Small intestine (tissue), 16 donors: ENCODE data around the gene CDC42EP4. TPM values are rescaled to one million over a fixed set of nuclear protein-coding genes. Genes with fewer than 3 reads are reported as not detected.

Experiments used
- DNase-seq, 2 donors: peaks; one replicate each; pipeline versions ENCODE4 v3.0.0 to v3.0.0-alpha.2; 2013
- FAIRE-seq: peaks from 2 replicates; lab custom pipeline; 2012; peaks lifted over from hg19 to GRCh38; lab: Jason Lieb, UNC
- H3K27ac ChIP-seq, 3 donors: one replicate each; pipeline ENCODE4 v1.5.1; 2013; ENCODE audit warnings: low read length in 2 of 3, mild to moderate bottlenecking in 2 of 3, control low read depth in 1 of 3, inconsistent platforms in 1 of 3, low read depth in 1 of 3, moderate library complexity in 1 of 3
- H3K27me3 ChIP-seq, 3 donors: one replicate each; pipeline ENCODE4 v1.6.1; 2013; ENCODE audit warnings: low read length in 3 of 3, inconsistent platforms in 1 of 3; ENCODE audit not compliant: control insufficient read depth in 3 of 3, insufficient read depth in 3 of 3
- H3K36me3 ChIP-seq, 3 donors: one replicate each; pipeline ENCODE4 v1.6.1; 2013; ENCODE audit warnings: low read length in 3 of 3, inconsistent platforms in 1 of 3, low read depth in 1 of 3, mild to moderate bottlenecking in 1 of 3, moderate library complexity in 1 of 3; ENCODE audit not compliant: control insufficient read depth in 3 of 3, insufficient read depth in 2 of 3
- H3K4me1 ChIP-seq, 3 donors: one replicate each; pipeline ENCODE4 v1.6.1; 2013; ENCODE audit warnings: low read length in 2 of 3, inconsistent platforms in 1 of 3, low read depth in 1 of 3, mild to moderate bottlenecking in 1 of 3, moderate library complexity in 1 of 3; ENCODE audit not compliant: control insufficient read depth in 3 of 3, insufficient read depth in 2 of 3
- H3K4me3 ChIP-seq, 3 donors: one replicate each; pipeline ENCODE4 v1.5.1; 2013; ENCODE audit warnings: low read length in 3 of 3, control low read depth in 1 of 3, inconsistent platforms in 1 of 3, low read depth in 1 of 3, mild to moderate bottlenecking in 1 of 3, moderate library complexity in 1 of 3
- H3K9me3 ChIP-seq, 2 donors: one replicate each; pipeline ENCODE4 v1.6.1; 2013; ENCODE audit warnings: low read depth in 1 of 2, low read length in 1 of 2; ENCODE audit not compliant: control insufficient read depth in 2 of 2, insufficient read depth in 1 of 2
- WGBS, 3 donors: extraction: QIAGEN DNeasy Blood & Tissue Kit; methylation state at CpG; one replicate each; pipeline ENCODE4 v1.1.7; 2013; 5-methylcytosine and 5-hydroxymethylcytosine counted together
- long read RNA-seq, 10 donors: transcript quantifications; one replicate each; lab custom pipeline, GENCODE V29; 2026
- polyA plus RNA-seq, 4 donors: library from polyadenylated mRNA; stranded (reverse) in 3 of 4; unstranded in 1 of 4; fragments of 200-250 nt in 3 of 4; fragments of 120-200 nt in 1 of 4; gene quantifications; one replicate each; pipeline versions ENCODE4 v1.2.1 to v1.2.3, GENCODE V29; 2013
- donor health status: healthy with polysubstance abuse.
- donor health status: control.
- donor health status: control.
- donor health status: Bipolar disorder and iron deficiency.
- donor health status: healthy.

The CDC42EP4 gene
- 10 to 100 TPM; 46.5 to 64.9 (median 59.1) TPM for polyA plus RNA-seq
- long read RNA-seq, donor 1 = 0 reads
- long read RNA-seq, donor 2, transcript CDC42EP4-201 (2 exons, 3,272 nt) = major isoform, 10 of 11 reads
- long read RNA-seq, donor 2, partial matches to known transcripts = 0 of 11 reads
- long read RNA-seq, donor 2, other reads (novel, unspliced or antisense) = 0 of 11 reads
- long read RNA-seq, donor 3, transcript CDC42EP4-201 (2 exons, 3,272 nt) = major isoform, 9 of 12 reads
- long read RNA-seq, donor 3, partial matches to known transcripts = 0 of 12 reads
- long read RNA-seq, donor 3, other reads (novel, unspliced or antisense) = 0 of 12 reads
- long read RNA-seq, donor 4, partial matches to known transcripts = 0 of 1 reads
- long read RNA-seq, donor 4, other reads (novel, unspliced or antisense) = 0 of 1 reads
- long read RNA-seq, donor 5 = 0 reads
- long read RNA-seq, donor 6, transcript CDC42EP4-201 (2 exons, 3,272 nt) = major isoform, 12 of 14 reads
- long read RNA-seq, donor 6, partial matches to known transcripts = 0 of 14 reads
- long read RNA-seq, donor 6, other reads (novel, unspliced or antisense) = 0 of 14 reads
- long read RNA-seq, donor 7, transcript CDC42EP4-201 (2 exons, 3,272 nt) = major isoform, 13 of 17 reads
- long read RNA-seq, donor 7, partial matches to known transcripts = 0 of 17 reads
- long read RNA-seq, donor 7, other reads (novel, unspliced or antisense) = 0 of 17 reads
- long read RNA-seq, donor 8, partial matches to known transcripts = 0 of 2 reads
- long read RNA-seq, donor 8, other reads (novel, unspliced or antisense) = 0 of 2 reads
- long read RNA-seq, donor 9, partial matches to known transcripts = 0 of 3 reads
- long read RNA-seq, donor 9, other reads (novel, unspliced or antisense) = 0 of 3 reads
- long read RNA-seq, donor 10, transcript CDC42EP4-201 (2 exons, 3,272 nt) = major isoform, 18 of 20 reads
- long read RNA-seq, donor 10, partial matches to known transcripts = 0 of 20 reads
- long read RNA-seq, donor 10, other reads (novel, unspliced or antisense) = 0 of 20 reads

- FAIRE-seq (no peak), DNase-seq (peak; percentile 95 to 98)
- Histone ChIP-seq H3K36me3 (peaks cover 0 to 24% (median 0%) of the 10 kb centered on the region in 3 donors), H3K27me3 (no peaks in the 10 kb centered on the region), H3K4me3 (peak within 1 kb of the TSS; percentile 88 to 100 (median 98)), H3K4me1 (peaks cover 0 to 27% (median under 1%) of the 10 kb centered on the region in 3 donors), H3K27ac (peak within 1 kb of the TSS; percentile 93 to 100 (median 100)), H3K9me3 (no peaks in the 10 kb centered on the region)
- WGBS, 3 donors = 1 to 2% (median 1%) methylated on average over 56 to 71 of the region's 71 CpGs
Measured at GRCh38 chr17:73311781-73312641, at the start of gene CDC42EP4. Gene CDC42EP4, minus strand, starts transcription at chr17:73312001. Its CDS starts 25,501 bp downstream, at chr17:73286500.

GRCh38 chr17:73360961-73361761 lies 49.4 kb upstream of the CDC42EP4 start:
- Histone ChIP-seq H3K9me3 (no peaks in the 10 kb centered on the region), H3K4me3 (no peak overlapping the region), H3K4me1 (peaks cover 0 to 6% (median 0%) of the 10 kb centered on the region in 3 donors), H3K36me3 (no peaks in the 10 kb centered on the region), H3K27ac (no peak overlapping the region), H3K27me3 (no peaks in the 10 kb centered on the region)
- WGBS, 3 donors = 81 to 84% (median 81%) methylated on average over 29 of the region's 29 CpGs
- DNase-seq (no peak), FAIRE-seq (no peak)

DNA sequence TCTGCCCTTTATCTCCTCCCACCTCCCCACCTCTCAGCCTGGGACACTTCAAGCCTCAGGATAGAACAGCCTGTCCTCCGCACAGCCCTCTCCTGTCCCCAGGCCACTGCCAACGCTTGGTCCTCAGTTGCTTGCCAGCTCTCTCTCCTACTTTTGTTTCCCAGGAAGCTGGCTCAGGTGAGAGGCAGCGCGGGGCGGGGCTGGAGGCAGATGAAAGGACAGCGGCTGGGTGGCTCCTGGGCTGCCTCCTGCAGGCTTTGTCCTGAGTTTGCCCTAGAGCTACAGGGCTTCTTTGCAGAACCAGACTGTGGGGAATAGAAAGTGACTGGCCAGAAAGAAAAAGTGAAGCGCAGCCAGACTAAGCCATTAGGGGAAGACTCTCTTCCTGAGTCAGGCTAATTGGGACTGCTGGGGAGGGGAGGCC lies 48.2 kb upstream of the CDC42EP4 start:
- Histone ChIP-seq H3K4me3 (no peak overlapping the region), H3K9me3 (no peaks in the 10 kb centered on the region), H3K36me3 (no peaks in the 10 kb centered on the region), H3K27me3 (no peaks in the 10 kb centered on the region), H3K4me1 (peaks cover 0 to 6% (median 0%) of the 10 kb centered on the region in 3 donors), H3K27ac (no peak overlapping the region)
- WGBS, 3 donors = 19 to 58% (median 21%) methylated on average over 7 of the region's 7 CpGs
- DNase-seq (peak; percentile 80 to 81), FAIRE-seq (no peak)

- H3K9me3 ChIP-seq = no peaks in the 10 kb centered on the region
- FAIRE-seq (no peak), DNase-seq (no peak)
- 72 to 84% (median 76%) methylated on average over 10 of the region's 10 CpGs for WGBS, 3 donors
- H3K36me3 ChIP-seq = no peaks in the 10 kb centered on the region
- peaks cover 0 to 6% (median 0%) of the 10 kb centered on the region in 3 donors for H3K4me1 ChIP-seq
- H3K27ac ChIP-seq = no peak overlapping the region
- H3K27me3 ChIP-seq = no peaks in the 10 kb centered on the region
- H3K4me3 ChIP-seq = no peak overlapping the region
Measured at GRCh38 chr17:73359352-73359751, 47.6 kb upstream of the CDC42EP4 start.

DNA sequence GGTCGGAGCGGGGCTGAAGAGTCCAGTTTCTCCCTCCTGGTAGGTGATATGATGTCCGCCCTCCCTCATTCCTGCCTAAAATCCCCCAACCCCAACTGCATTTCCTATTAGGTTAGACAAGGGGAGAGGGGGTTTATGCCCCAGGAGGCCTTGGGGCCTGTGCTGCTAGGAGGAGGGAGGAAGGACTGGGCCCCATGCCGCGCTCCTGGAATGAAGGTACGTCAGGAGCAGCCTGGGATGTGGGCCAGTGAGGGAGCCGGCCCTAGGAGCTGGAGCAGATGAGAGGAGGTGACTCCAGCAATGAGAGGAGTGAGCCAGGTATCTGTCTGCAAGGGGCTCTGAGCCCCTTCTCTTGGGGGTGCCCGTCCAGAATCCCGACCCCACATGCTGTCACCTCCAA lies 46.9 kb upstream of the CDC42EP4 start:
- FAIRE-seq (no peak), DNase-seq (no peak)
- Histone ChIP-seq H3K9me3 (no peaks in the 10 kb centered on the region), H3K27me3 (no peaks in the 10 kb centered on the region), H3K36me3 (no peaks in the 10 kb centered on the region), H3K4me1 (peaks cover 0 to 6% (median 0%) of the 10 kb centered on the region in 3 donors), H3K4me3 (no peak overlapping the region), H3K27ac (no peak overlapping the region)
- WGBS, 3 donors = 80 to 94% (median 85%) methylated on average over 9 of the region's 9 CpGs

DNA sequence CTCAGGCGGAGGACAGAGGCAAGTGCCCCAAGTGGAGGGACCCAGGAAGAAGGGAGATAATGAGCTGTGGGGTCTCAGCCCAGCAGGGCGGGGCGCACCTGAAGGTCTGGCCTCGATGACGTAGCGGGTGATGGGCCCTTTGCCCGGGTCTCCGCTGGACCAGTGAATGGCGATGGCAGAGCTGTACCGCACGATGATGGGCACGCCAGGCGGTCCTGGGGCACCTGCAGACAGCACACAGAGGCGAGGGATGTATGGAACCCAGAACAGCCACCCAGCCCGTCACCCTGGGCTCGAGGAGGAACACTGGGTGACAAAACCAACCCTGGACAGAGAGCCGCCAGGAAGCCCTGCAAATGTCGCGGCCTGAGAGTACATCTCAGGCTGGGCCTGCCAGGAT lies 46.2 kb upstream of the CDC42EP4 start:
- no peak for FAIRE-seq
- 91 to 92% (median 91%) methylated on average over 15 to 19 of the region's 19 CpGs for WGBS, 3 donors
- H3K27ac ChIP-seq = peak overlapping the region in 1 of 3 donors; percentile 58

GRCh38 chr17:73357318-73357717 lies 45.5 kb upstream of the CDC42EP4 start:
- Histone ChIP-seq H3K27ac (peak overlapping the region in 1 of 3 donors; percentile 58), H3K9me3 (no peaks in the 10 kb centered on the region), H3K27me3 (no peaks in the 10 kb centered on the region), H3K36me3 (no peaks in the 10 kb centered on the region), H3K4me3 (no peak overlapping the region), H3K4me1 (peaks cover 0 to 6% (median 0%) of the 10 kb centered on the region in 3 donors)
- FAIRE-seq (no peak), DNase-seq (no peak)
- WGBS, 3 donors = 89 to 93% (median 92%) methylated on average over 9 of the region's 9 CpGs

More for the DNA sequence above, 46.2 kb upstream of the CDC42EP4 start:
- H3K4me3 ChIP-seq = no peak overlapping the region
- H3K27me3 ChIP-seq = no peaks in the 10 kb centered on the region
- DNase-seq = no peak
- peaks cover 0 to 6% (median 0%) of the 10 kb centered on the region in 3 donors for H3K4me1 ChIP-seq
- no peaks in the 10 kb centered on the region for H3K9me3 ChIP-seq
- H3K36me3 ChIP-seq = no peaks in the 10 kb centered on the region
